DMS53 treated with DMSO at 0.1 percent for 48 hours (cell line): ENCODE results near the gene RAI2.

Experiments used
- DNase-seq: peaks from one replicate; lab custom pipeline; 2025; ENCODE audit not compliant: unreplicated experiment; lab: John Stamatoyannopoulos, UW

RAI2 gene

DNA sequence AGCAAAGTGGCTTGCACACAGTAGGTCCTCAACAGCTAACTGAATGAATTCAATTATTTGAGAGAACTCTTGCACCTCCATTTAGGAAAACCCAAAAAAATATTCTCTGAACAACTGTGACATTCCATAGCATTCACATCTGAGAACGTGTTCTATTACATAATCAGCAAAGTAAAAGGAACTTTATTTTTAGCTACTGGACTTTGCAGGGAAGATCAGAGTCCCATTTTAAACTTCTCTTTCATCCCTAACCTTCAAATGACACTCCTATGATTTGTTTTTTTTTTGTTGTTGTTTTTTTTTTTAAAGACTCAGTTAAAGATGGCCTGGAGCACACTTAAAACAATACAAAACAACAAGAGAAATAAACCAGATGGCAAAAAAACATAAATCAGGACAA is 30.9 kb downstream of the RAI2 start:
- no peak for DNase-seq

DNA sequence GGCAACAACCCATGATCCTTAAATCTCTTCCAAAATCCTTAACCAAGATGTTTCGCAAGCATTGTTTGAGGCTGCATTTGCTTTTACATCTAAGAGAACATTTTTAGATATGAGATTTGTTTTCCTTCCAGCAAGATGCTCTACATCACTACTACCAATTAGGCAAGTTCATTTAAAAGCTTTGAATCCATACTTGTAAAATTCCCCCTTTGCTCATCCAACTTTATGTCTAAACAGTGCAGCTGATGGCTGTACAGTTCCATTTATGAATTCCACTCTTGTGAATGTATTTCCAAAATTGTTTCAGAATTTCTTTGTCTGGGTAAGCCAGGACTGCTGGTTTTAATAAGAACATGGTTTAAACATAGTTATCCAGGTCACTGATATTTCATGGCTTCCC is 31.5 kb downstream of the RAI2 start:
- DNase-seq: no peak

DNA sequence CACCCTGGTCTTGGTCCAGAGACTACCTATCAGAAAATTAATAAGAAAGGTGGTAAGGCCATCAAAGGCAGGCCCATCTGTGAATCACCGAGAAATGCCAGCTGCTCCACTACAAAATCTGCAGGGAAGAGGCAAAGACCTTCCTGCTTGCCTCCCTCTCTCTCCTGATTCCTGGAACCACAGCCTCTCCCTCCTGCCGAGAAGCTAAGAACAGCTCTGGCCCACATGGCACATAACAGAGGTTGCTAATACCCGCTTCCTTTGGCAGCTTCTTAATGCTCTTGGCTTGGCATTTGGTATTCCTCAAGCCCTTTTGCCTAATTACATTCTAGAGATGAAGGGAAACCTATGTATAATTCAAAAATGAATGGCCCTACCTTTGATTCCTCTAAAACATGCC is 32.9 kb downstream of the RAI2 start:
- no peak for DNase-seq

DNA sequence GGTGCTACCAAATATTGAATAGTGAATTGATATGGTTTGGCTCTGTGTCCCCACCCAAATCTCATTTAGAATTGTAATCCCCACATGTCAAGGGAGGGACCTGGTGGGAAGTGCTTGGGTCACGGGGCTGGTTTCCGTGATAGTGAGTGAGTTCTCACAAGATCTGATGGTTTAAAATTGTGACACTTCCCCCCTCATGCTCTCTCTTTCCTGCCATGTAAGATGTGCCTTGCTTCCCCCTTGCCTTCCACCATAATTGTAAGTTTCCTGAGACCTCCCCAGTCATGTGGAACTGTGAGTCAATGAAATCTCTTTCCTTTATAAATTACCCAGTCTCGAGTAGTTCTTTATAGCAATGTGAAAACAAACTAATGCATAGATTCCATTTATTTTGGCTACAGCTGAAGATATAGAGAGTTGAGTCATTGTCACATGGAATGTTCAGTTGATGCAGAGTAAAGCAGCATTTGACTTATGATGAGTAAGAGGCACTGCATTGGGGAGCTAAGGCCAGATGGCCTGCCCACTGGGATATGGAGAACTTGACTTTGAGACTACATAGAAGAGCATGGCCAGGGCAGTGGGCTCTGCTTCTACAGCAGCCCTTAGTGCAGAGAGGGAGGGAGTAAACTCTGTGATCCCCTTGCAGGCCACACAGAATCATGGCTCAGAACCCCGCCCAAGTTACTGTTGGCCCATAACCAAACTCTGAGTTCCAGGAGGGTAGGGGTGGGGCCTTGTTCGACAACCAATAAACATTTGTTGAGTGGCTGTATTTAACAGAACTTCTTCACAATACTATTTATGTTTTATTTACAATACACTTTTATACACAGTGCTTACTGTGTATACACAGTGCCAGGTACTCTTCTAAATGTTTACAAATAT is 34.2 kb downstream of the RAI2 start:
- no peak for DNase-seq

DNA sequence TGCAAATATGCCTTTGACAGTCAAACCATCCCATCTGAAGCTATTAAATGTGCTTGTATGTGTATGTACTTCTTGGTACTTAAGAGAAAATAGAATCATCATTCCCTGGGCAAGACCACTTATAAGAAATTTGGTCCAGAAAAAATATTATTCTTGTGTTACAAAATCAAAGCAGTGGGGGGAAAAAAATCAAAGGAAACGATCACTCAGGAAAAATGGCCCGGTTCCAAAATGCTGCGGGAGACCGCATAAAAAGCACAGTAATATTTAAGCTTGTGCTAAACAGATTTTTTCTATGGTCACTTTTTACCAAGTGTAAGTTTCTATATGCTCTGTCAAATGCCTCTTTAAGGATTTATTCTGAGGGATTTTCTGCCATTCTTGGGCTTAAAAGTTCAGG is 36.1 kb downstream of the RAI2 start:
- DNase-seq: no peak

DNA sequence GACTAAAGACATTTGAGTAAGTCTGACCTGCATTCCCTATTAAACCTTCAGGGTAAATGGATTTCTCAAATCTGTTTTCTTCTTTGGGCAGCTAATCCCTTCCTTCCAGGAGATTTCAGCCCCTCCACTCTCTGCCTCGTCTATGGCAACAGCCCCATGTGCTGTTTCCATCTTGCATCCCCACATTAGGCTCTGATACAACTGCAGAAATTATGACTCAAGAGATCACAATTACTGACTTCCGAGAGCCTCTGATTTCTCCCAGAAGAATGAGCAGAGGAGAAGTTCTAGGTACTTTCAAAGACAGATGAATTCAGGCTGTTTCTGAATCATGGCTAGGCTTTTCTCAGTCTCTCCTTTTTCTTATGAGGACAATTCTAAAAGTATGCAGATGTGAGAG is 38.7 kb downstream of the RAI2 start:
- no peak for DNase-seq

DNA sequence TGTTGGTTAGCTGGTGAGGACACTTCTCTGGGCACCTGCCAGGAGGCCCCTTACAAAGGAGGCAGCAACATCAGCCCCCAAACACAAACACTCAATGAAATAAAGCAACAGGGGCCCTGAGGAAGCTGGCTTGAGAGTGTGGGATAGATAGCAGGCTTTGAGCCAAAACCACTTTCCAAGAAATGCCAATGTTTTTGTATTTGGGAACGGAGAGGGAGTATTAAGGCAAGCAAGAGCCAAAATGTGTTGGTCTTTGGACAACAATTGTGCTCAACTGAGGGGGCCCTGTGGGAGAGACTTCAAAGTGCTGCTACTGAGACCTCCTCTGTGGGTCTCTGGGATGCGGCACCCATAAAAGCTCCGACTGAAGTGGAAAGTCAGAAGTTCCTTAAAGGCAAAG is 41.0 kb downstream of the RAI2 start:
- no peak for DNase-seq

DNA sequence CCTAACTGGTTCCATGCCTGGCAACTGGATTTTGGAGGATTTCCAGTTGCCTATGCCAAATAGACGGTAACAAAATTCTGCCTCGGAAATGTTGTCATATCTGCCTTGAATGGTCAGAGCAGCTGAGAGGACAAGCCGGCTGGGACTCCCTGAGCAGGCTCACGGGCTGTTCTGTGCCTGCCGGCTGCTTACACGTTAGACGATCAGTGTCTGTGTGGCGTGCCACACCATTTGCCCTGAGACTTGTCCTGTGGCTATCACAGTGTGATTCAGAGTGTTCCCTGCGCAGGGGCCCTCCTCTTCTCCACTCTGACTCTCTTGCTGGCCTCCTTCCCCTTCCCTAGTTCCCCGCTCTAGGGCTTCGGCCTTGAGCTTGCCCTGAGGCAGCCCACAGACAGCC is 42.4 kb downstream of the RAI2 start:
- DNase-seq: no peak

DNA sequence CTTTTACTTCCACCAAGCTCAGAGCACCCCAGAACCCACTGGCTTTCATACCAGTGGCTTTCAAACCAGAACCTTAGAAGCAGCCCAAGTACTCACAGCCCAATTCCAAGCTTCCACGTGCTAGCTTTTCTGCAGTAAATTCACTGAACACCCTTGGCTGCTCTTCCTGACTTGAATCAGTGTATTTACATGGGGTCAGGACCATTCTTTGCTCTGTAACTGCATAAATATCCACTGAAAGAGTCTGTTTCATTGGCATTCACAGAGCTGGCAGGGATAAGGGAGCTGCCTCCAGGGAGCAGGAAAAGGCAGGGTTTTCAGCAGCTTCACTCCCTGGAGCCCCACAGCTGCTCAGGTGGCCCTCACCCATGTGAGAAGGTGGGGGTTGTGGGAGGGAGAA is 43.8 kb downstream of the RAI2 start:
- DNase-seq: no peak

DNA sequence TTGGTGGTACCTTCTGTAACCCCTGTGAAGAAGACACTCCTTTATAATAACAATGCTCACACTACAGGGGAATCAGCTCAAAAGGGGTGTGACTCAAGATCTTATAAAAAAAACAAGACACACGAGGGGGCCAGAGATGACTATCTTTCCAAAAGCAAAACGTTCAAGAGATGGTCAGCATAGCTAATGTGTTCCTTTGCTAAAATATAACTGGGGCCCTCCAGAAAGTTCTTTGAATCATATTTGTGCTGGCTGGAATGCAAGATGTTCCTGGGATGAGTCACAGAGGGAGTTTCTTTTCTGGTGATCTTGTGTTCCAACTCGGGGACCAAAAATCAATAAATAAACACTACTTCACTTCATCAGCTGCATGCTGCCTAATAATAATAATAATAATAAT is 46.5 kb downstream of the RAI2 start:
- DNase-seq: no peak

DNA sequence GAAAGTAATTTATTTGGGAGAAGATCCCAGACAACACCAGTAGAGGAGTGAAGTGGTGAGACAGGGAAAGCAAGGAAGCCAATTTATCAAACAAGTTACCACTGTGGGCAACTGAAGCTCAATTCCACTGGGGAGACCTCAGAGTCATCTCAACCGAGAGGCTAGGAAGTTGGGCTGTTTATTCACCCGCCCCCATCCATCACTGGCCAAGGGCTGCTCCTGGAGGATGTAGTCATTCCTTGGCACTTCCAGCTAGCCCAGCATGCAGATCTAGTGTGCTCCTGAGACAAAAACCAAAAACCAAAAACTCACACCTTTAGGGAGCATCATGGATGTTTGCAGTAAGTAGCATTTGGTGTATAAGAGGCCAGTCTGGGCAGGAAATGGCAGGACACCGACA is 47.0 kb downstream of the RAI2 start:
- no peak for DNase-seq

DNA sequence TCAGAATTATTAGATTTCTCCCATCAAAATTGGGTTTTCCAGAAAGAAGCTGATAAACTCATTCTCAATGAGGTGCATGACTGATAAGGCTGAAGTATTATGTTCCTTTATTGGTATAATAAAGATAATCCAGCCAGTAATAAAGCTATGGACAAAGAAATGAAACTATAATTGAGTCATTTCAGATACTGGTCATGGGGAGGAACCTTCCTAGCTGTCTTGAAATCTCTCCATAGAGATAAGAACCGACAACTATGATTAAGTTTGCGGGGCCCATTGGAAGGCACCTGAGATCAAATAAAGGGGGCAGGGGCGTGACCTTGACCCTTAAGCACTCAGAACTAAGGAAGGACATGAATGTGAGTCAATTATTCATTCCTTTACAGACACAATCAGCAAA is 47.8 kb downstream of the RAI2 start:
- no peak for DNase-seq

DNA sequence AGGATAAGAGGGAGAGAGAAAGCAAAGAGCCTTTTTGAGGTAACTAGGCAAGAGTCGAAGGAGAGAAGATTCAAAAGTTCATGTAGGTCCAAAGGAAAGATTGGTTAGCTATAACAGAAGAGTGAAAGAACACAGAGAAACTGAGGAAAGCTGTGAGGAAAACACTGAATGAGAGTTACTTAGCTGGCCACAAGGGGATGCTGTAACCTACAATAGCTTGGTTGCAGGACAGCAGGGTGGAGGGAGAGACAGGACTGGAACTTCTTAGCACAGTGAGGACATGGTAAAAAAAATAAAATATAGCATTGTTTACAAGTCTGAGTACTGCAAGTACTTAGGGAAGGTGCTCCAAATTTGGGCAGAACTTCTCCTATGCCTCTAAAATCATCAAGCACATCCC is 48.3 kb downstream of the RAI2 start:
- no peak for DNase-seq

DNA sequence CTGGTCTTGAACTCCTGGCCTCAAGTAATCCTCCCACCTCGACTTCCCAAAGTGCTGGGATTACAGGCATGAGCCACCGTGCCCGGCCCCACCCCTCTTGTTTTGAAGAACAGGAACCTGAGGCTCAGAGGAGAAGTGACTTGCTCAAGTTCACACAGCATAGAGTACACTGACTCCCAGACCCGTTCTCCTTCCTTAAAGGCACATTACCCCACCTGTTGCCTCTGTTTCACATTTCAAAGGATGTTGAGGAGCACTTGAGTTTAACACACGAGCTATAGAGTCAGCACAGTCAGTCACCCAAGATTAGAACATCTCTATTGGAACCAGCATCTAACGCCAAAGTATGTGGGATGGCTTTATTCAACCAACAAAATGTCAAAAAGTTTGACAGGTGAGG is 51.1 kb downstream of the RAI2 start:
- DNase-seq: no peak

DNA sequence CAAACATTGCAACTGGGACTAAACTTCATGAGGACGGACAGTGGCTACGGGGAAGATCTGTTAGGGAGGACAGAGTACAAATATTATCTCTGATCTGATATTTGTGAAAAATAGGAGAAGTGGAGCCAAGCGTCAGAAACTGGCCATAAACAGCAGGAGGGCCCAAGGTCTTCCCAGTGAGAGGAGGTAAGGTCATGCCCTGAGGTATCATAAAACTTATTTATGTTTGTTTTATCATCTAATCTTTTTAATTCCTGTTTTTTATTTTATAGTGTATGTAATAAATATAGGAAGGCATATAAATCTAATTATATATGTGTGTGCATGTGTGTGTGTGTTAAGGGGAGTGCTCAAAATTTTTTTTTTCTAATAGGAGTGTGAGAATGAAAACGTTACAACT is 51.8 kb downstream of the RAI2 start:
- no peak for DNase-seq

DNA sequence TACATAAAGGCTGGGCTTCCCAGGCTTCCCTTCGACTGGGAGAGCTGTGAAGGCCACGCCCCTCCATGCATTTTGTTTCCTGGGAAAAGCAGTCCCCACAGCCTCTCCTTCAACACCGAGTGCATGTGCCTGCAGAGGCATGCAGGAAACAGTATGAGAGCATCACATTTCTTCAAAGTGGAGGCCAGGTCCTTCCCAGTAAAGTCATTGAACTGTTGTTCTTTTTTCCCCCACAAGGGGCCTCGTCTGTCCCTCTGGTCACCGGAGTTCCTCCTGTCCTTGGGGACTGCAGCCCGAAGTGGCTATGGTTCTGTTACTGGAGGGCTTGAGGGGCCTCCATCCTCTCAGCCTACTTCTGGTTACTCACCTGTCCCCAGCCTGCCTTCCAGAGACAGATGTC is 56.0 kb downstream of the RAI2 start:
- DNase-seq: no peak

DNA sequence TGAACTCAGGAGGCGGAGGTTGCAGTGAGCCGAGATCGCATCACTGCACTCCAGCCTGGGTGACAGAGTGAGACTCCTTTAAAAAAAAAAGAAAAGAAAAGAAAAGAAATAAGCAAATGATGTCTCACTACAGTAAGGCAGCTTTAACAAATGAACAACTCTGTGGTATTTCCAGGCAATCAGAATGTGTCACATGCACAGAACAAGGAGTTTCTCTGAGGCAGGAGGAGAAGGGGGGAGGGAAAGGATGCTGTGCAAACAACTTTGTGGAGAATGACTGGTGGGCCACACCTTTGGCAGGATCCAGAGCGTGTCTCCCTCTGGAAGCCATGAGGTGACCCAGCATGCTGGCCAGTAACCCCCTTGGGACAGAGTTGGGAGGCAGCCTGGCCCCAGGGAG is 57.6 kb downstream of the RAI2 start:
- no peak for DNase-seq

DNA sequence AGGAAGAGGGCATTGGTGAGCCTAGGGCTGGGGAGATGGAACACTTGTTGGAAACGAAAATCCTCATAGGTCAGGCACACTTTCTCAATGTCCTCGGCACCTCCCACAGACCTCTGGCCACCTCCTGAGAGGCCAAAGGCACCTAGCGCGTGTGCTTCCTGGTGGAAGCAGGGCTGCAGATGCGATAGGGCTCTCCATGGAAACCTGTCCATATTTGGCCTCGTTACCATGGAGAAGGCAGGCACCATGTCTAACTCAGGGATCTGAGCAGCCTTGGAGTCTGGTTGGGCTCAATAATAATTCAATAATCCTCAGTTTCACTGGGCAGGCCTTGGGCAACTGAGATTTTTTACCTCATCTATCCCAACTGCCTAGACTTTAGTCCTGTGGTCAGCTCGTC is 58.3 kb downstream of the RAI2 start:
- DNase-seq: no peak

DNA sequence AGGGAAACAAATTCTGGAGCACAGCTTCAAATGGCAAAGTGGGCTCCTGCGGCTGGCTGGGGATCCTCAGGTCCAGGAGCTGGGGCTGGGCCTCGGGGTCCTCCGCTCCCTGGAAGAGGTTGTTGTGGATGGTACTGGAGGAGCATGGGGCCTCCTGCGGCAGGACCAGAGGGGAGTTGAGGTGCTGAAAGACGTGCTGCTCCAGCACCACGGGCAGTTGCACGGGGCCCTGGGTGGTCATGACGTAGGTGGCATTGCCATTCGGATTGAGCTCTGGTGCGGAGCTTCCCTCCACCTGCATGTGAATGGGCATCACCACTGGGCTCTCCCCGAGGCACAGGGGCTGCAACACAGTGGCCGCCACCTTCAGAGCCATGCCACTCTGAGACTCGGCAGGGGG is 59.7 kb downstream of the RAI2 start:
- no peak for DNase-seq

DNA sequence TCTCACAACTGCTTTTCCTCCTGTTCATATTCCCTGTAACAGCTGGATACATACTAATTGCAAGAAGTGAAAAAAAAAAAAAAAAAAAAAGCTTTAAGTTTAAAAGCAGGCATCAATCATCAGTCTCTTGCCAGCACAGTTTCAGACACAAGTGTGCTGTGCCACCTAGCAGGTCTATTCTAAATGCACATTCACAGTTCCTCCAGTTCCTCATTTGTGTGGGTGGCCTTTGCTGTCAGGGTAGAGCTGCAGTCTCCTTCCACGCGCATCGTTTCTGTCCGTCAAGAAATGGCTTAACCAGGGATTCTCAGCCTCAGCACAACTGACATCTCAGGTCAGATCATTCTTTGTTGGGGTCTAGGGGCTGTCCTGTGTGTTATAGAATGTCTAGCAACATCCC is 62.2 kb downstream of the RAI2 start:
- no peak for DNase-seq

DNA sequence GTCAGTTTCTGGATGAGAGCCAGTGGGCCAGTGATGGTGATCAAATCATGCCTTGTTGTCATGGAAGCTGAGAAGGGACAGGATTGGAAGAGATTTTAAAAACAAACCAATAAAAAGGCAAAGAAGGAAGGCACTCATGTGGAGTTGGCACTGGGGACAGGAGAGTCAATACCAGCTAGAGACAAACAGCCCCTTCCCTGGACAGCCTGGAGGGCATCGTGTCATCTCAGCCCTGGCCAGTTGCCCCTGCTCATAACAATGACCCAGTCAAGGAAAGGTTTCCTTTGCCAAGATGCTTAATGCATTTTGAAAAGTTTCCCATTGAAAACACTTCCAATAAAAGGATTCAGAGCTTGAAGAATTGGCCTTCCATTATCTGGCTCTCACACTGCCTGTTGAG is 68.3 kb downstream of the RAI2 start:
- no peak for DNase-seq

DNA sequence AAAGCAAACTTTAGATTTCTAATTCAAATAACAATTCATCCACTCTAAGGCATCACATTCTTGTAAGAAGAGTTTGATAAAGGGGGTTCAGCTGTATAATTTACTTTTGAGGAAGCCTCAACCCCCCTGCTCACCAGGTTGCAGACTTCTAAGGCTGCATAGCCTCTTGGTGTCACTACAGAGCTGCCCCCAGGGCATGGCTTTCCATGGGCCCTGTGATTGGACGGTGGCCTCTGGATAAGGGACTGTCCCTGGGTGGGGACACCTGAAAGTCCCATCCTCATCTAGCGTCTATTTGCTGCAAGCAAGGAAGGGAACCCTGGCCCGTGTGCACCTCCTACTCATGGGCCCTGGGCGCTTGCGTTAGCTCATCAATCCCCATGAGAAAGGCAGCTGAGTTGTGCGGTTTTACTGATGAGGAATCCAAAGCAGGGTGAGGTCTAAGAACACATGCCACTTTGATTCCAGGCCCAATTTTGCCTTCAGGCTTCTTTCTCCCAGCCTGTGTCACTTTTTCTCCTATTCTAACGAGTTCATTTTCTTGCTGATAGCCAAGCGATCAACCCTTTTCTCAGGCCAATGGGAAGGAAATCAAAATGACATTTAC is 72.0 kb downstream of the RAI2 start:
- DNase-seq: no peak

DNA sequence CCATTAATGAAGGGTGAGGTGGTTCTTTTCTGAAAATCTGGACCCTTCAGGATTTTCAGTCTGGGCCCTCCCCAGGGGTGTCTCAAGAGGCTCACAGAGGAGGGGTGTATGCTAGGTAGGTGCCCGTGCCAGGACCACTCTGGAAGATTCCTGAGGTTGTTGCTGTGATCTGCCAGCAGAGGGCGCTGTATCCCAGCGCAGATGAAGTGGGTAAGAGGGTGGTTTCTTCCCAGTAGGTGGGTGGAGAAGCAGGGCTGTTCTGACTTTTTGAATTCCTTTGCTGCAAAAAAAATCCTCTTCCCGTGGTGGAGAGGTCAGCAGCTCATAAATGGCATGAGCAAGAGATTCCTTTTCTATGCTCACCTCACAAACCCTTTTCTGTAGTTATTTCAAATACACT is 72.7 kb downstream of the RAI2 start:
- peak; percentile 21 for DNase-seq
